ENCODE data around the gene ENG.
"Not testable (repeated sequence)": the region's sequence is repeated elsewhere in the genome, so short reads cannot be mapped to it uniquely, and the experiment has no call there.

DNA sequence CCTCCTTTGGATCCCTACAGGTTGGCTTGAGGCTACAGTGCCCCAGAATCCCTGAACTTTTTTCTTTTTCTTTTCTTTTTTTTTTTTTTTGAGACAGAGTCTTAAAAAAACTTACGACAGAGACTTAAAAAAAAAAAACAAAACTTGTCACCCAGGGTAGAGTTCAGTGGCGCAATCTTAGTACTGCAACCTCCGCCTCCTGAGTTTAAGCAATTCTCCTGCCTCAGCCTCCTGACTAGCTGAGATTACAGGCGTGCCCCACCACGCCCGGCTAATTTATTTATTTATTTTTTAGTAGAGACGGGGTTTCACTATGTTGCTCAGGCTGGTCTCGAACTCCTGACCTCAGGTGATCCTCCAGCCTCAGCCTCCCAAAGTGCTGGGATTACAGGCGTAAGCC lies 73.5 kb downstream of the ENG start:
- TF ChIP-seq, protein P1, sequence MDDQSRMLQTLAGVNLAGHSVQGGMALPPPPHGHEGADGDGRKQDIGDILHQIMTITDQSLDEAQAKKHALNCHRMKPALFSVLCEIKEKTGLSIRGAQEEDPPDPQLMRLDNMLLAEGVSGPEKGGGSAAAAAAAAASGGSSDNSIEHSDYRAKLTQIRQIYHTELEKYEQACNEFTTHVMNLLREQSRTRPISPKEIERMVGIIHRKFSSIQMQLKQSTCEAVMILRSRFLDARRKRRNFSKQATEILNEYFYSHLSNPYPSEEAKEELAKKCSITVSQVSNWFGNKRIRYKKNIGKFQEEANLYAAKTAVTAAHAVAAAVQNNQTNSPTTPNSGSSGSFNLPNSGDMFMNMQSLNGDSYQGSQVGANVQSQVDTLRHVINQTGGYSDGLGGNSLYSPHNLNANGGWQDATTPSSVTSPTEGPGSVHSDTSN (CRISPR knock-in tag; IDR thresholded peaks at IDR 0.05) = not testable (repeated sequence)
- not testable (repeated sequence) for TF ChIP-seq ZNF169 (tag by site-specific recombination; IDR thresholded peaks at IDR 0.05); ZNF76 (tag by site-specific recombination; IDR thresholded peaks at IDR 0.05; ENCODE audit: borderline replicate concordance, low read depth)

Measured in HEK293 (cell line).